H9 (cell line): ENCODE measurements around the gene TSGA10IP. TPM values are rescaled to one million over a fixed set of nuclear protein-coding genes. Genes with fewer than 3 reads are reported as not detected.

Experiments
- DNase-seq: peaks from one replicate; pipeline ENCODE4 v3.0.0-alpha.2; 2017
- H2AFZ ChIP-seq: one replicate; pipeline ENCODE4 v1.6.1; 2013; ENCODE audit warnings: mild to moderate bottlenecking, low read length, control low read depth, moderate library complexity
- H2AK5ac ChIP-seq: 2 replicates; pipeline ENCODE4 v1.6.1; 2013; ENCODE audit warnings: low read length, control low read depth, mixed read lengths; ENCODE audit not compliant: insufficient read length
- H2BK120ac ChIP-seq: one replicate; pipeline ENCODE4 v1.6.1; 2013; ENCODE audit warnings: low read depth, mild to moderate bottlenecking, low read length, control low read depth, inconsistent platforms; ENCODE audit not compliant: poor library complexity, severe bottlenecking
- H2BK12ac ChIP-seq: 2 replicates; pipeline ENCODE4 v1.6.1; 2013; ENCODE audit warnings: low read length, control low read depth, mixed read lengths, low read depth; ENCODE audit not compliant: insufficient read length
- H2BK15ac ChIP-seq: 2 replicates; pipeline ENCODE4 v1.6.1; 2013; ENCODE audit warnings: low read depth, low read length, control low read depth
- H2BK20ac ChIP-seq: one replicate; pipeline ENCODE4 v1.6.1; 2013; ENCODE audit warnings: low read depth, mild to moderate bottlenecking, low read length, control low read depth, inconsistent platforms; ENCODE audit not compliant: poor library complexity, severe bottlenecking
- H2BK5ac ChIP-seq: 2 replicates; pipeline ENCODE4 v1.6.1; 2013; ENCODE audit warnings: low read length, control low read depth, mixed read lengths; ENCODE audit not compliant: insufficient read length
- H3K14ac ChIP-seq: 2 replicates; pipeline ENCODE4 v1.6.1; 2013; ENCODE audit warnings: low read length, control low read depth; ENCODE audit not compliant: insufficient read depth
- H3K18ac ChIP-seq: 2 replicates; pipeline ENCODE4 v1.6.1; 2013; ENCODE audit warnings: low read depth, mild to moderate bottlenecking, mixed read lengths, low read length, control low read depth; ENCODE audit not compliant: insufficient read length
- H3K23ac ChIP-seq: 2 replicates; pipeline ENCODE4 v1.6.1; 2013; ENCODE audit warnings: low read length, control low read depth, mixed read lengths, low read depth; ENCODE audit not compliant: insufficient read length
- H3K23me2 ChIP-seq: 2 replicates; pipeline ENCODE4 v1.6.1; 2013; ENCODE audit warnings: low read depth, mild to moderate bottlenecking, mixed read lengths, low read length, control low read depth; ENCODE audit not compliant: insufficient read length, poor library complexity, severe bottlenecking
- H3K27ac ChIP-seq: 2 replicates; pipeline ENCODE4 v1.5.1; 2013; ENCODE audit warnings: low read length, control low read depth, mixed read lengths, low read depth; ENCODE audit not compliant: insufficient read length
- H3K27me3 ChIP-seq: 2 replicates; pipeline ENCODE4 v1.6.1; 2013; ENCODE audit warnings: low read length, control low read depth, inconsistent platforms; ENCODE audit not compliant: insufficient read depth
- H3K4ac ChIP-seq: 2 replicates; pipeline ENCODE4 v1.6.1; 2013; ENCODE audit warnings: low read depth, mild to moderate bottlenecking, control low read depth, inconsistent platforms, low read length, moderate library complexity
- H3K4me1 ChIP-seq: 2 replicates; pipeline ENCODE4 v1.6.1; 2013; ENCODE audit warnings: low read length, control low read depth, inconsistent platforms; ENCODE audit not compliant: insufficient read depth
- H3K4me2 ChIP-seq: 2 replicates; pipeline ENCODE4 v1.6.1; 2013; ENCODE audit warnings: low read length, control low read depth, mixed read lengths; ENCODE audit not compliant: insufficient read length, insufficient read depth
- H3K56ac ChIP-seq: 2 replicates; pipeline ENCODE4 v1.6.1; 2013; ENCODE audit warnings: low read depth, mild to moderate bottlenecking, mixed read lengths, low read length, control low read depth; ENCODE audit not compliant: insufficient read length
- H3K79me1 ChIP-seq: 2 replicates; pipeline ENCODE4 v1.6.1; 2013; ENCODE audit warnings: low read depth, mild to moderate bottlenecking, moderate library complexity, low read length, control low read depth, inconsistent platforms; ENCODE audit not compliant: insufficient read depth, poor library complexity, severe bottlenecking
- H3K79me2 ChIP-seq: 2 replicates; pipeline ENCODE4 v1.6.1; 2013; ENCODE audit warnings: low read length, control low read depth, inconsistent platforms; ENCODE audit not compliant: insufficient read depth
- H3K9ac ChIP-seq: 2 replicates; pipeline ENCODE4 v1.6.1; 2013; ENCODE audit warnings: low read length, control low read depth, mixed read lengths; ENCODE audit not compliant: insufficient read length; ENCODE audit errors: extremely low read depth
- H3K9me3 ChIP-seq: one replicate; pipeline ENCODE4 v1.6.1; 2013; ENCODE audit warnings: low read depth, low read length, inconsistent platforms; ENCODE audit not compliant: control insufficient read depth
- H3T11ph ChIP-seq: one replicate; pipeline ENCODE4 v1.6.1; 2013; ENCODE audit warnings: mild to moderate bottlenecking, low read length, control low read depth, inconsistent platforms
- H4K20me1 ChIP-seq: one replicate; pipeline ENCODE4 v1.6.1; 2013; ENCODE audit not compliant: control insufficient read depth, insufficient read length, insufficient read depth
- H4K5ac ChIP-seq: 2 replicates; pipeline ENCODE4 v1.6.1; 2013; ENCODE audit warnings: low read depth, mild to moderate bottlenecking, mixed read lengths, low read length, control low read depth; ENCODE audit not compliant: insufficient read length
- H4K8ac ChIP-seq: replicated peaks from 2 replicates; pipeline ENCODE4 v1.6.1; 2013; ENCODE audit warnings: low read length, control low read depth, mixed read lengths, low read depth; ENCODE audit not compliant: insufficient read length
- H4K91ac ChIP-seq: 2 replicates; pipeline ENCODE4 v1.6.1; 2013; ENCODE audit warnings: low read depth, mild to moderate bottlenecking, moderate library complexity, mixed read lengths, low read length, control low read depth; ENCODE audit not compliant: insufficient read length
- H3K27ac Mint-ChIP-seq, 3 experiments: 2 replicates in 2 of 3; 3 replicates in 1 of 3; pipeline ENCODE4 v1.8.0; 2020 to 2021; ENCODE audit warnings: mixed read lengths in 3 of 3, mild to moderate bottlenecking in 1 of 3, moderate library complexity in 1 of 3
- H3K27me3 Mint-ChIP-seq: 2 replicates; pipeline ENCODE4 v1.8.0; 2021; ENCODE audit warnings: low read depth, mild to moderate bottlenecking, moderate library complexity, mixed read lengths
- H3K36me3 Mint-ChIP-seq, 3 experiments: 2 replicates in 2 of 3; 3 replicates in 1 of 3; pipeline ENCODE4 v1.8.0; 2020 to 2021; ENCODE audit warnings: low read depth in 3 of 3, mixed read lengths in 3 of 3; ENCODE audit not compliant: insufficient read depth in 1 of 3
- H3K4me1 Mint-ChIP-seq, 2 experiments: 2 replicates each; pipeline ENCODE4 v1.8.0; 2020; ENCODE audit warnings: mixed read lengths in 2 of 2
- H3K4me3 Mint-ChIP-seq, 2 experiments: 2 replicates in 1 of 2; 3 replicates in 1 of 2; pipeline ENCODE4 v1.8.0; 2020 to 2021; ENCODE audit warnings: mild to moderate bottlenecking in 2 of 2, mixed read lengths in 2 of 2, moderate library complexity in 1 of 2
- H3K9me3 Mint-ChIP-seq, 2 experiments: 2 replicates in 1 of 2; 3 replicates in 1 of 2; pipeline ENCODE4 v1.8.0; 2020; ENCODE audit warnings: mild to moderate bottlenecking in 2 of 2, mixed read lengths in 2 of 2, moderate library complexity in 1 of 2
- WGBS: extraction: QIAGEN DNeasy Blood & Tissue Kit; methylation state at CpG from one replicate; pipeline ENCODE4 v1.1.7; 2013; ENCODE audit warnings: missing lambda C conversion rate, low lambda C conversion rate, mixed read lengths; ENCODE audit not compliant: insufficient read length; ENCODE audit errors: extremely low coverage; 5-methylcytosine and 5-hydroxymethylcytosine counted together
- total RNA-seq: library from RNA; stranded (reverse); gene quantifications from 2 replicates; pipeline ENCODE4 v1.2.1, GENCODE V29; 2021
- TF ChIP-seq, protein P1 (sequence below): fragments of 200-600 bp; sonication (generic); conservative IDR thresholded peaks from 3 replicates; pipeline ENCODE4 v1.8.0; 2021; ENCODE audit warnings: antibody characterized with exemption, mild to moderate bottlenecking

The TSGA10IP gene
- total RNA-seq, 1 experiment from 2014 or later, result 2.2 TPM

DNA sequence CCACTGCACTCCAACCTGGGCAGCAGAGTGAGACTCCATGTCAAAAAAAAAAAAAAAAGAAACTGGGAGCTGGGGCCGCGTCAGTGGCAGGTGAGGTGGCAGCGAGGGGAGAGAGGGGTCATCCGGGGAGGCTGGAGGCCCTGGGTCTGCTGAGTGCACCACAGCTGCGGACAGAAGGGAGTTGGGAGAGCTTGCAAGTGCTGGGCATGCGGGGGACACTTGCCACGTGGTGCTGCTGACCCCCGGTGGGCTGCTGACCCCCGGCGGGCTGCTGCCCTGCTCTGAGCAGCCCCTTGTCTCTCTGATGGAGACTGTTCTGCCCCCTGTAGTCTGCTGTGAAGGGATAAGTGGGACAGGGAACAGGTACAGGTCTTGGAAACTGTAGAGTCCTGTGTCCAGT lies 23.4 kb upstream of the TSGA10IP start:
- Histone ChIP-seq H2BK5ac (no peak overlapping the region), H3K79me1 (no peaks in the 10 kb centered on the region), H3K79me2 (no peaks in the 10 kb centered on the region), H3K23me2 (peaks cover 11% of the 10 kb centered on the region), H3K9ac (no peak overlapping the region), H4K8ac (no peak overlapping the region), H2BK15ac (no peak overlapping the region), H3K56ac (no peak overlapping the region), H3K27me3 (no peaks in the 10 kb centered on the region), H3K23ac (no peak overlapping the region), H3K4me1 (no peaks in the 10 kb centered on the region), H2AFZ (no peak overlapping the region), H4K20me1 (no peaks in the 10 kb centered on the region), H3T11ph (no peak overlapping the region), H3K18ac (no peak overlapping the region), H3K4ac (no peak overlapping the region), H4K5ac (no peak overlapping the region), H4K91ac (no peak overlapping the region), H2BK120ac (no peak overlapping the region), H2BK20ac (no peak overlapping the region), H3K14ac (no peak overlapping the region), H3K4me2 (no peak overlapping the region), H2BK12ac (no peak overlapping the region), H2AK5ac (no peak overlapping the region), H3K9me3 (no peaks in the 10 kb centered on the region), H3K27ac (no peak overlapping the region)
- Mint-ChIP-seq H3K27ac (peak overlapping the region in 1 of 3 experiments; percentile 48; a peak in 3 of 7 replicates), H3K4me1 (peaks cover 6 to 18% of the 10 kb centered on the region in 2 experiments; a peak in 3 of 4 replicates), H3K4me3 (no peak overlapping the region; a peak in 1 of 5 replicates), H3K36me3 (peaks cover 1 to 23% (median 21%) of the 10 kb centered on the region in 3 experiments; a peak in 6 of 7 replicates), H3K9me3 (no peaks in the 10 kb centered on the region), H3K27me3 (no peaks in the 10 kb centered on the region)
- TF ChIP-seq, protein P1, sequence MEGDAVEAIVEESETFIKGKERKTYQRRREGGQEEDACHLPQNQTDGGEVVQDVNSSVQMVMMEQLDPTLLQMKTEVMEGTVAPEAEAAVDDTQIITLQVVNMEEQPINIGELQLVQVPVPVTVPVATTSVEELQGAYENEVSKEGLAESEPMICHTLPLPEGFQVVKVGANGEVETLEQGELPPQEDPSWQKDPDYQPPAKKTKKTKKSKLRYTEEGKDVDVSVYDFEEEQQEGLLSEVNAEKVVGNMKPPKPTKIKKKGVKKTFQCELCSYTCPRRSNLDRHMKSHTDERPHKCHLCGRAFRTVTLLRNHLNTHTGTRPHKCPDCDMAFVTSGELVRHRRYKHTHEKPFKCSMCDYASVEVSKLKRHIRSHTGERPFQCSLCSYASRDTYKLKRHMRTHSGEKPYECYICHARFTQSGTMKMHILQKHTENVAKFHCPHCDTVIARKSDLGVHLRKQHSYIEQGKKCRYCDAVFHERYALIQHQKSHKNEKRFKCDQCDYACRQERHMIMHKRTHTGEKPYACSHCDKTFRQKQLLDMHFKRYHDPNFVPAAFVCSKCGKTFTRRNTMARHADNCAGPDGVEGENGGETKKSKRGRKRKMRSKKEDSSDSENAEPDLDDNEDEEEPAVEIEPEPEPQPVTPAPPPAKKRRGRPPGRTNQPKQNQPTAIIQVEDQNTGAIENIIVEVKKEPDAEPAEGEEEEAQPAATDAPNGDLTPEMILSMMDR, result no peak
- no peak for DNase-seq
- no CpG with 5 or more reads among the region's 10 CpGs for WGBS
